Fibroblast of lung (primary cell): ENCODE data around the gene SPRYD4. TPM values are rescaled to one million over a fixed set of nuclear protein-coding genes. Genes with fewer than 3 reads are reported as not detected.
A peak's percentile ranks its signal among the peaks of the same experiment; 100 is the strongest.

Experiments used
- DNase-seq, 2 donors: peaks; one replicate each; pipeline versions ENCODE4 v3.0.0 to v3.0.0-alpha.2; 2010; ENCODE audit warnings: low read depth in 2 of 2
- H2AFZ ChIP-seq: 2 replicates; pipeline ENCODE4 v1.5.1; 2012; ENCODE audit warnings: low read length, control low read depth, inconsistent platforms
- H3K27ac ChIP-seq: 2 replicates; pipeline ENCODE4 v1.5.1; 2011; ENCODE audit warnings: low read length, control low read depth; ENCODE audit not compliant: insufficient read depth
- H3K27me3 ChIP-seq: 2 replicates; pipeline ENCODE4 v1.5.1; 2011; ENCODE audit warnings: mild to moderate bottlenecking, low read length; ENCODE audit not compliant: control insufficient read depth, insufficient read depth
- H3K36me3 ChIP-seq: 2 replicates; pipeline ENCODE4 v1.5.1; 2011; ENCODE audit warnings: low read length; ENCODE audit not compliant: control insufficient read depth, insufficient read depth
- H3K4me1 ChIP-seq: 2 replicates; pipeline ENCODE4 v1.5.1; 2011; ENCODE audit warnings: low read length; ENCODE audit not compliant: control insufficient read depth, insufficient read depth; ENCODE audit errors: extremely low read depth
- H3K4me2 ChIP-seq: 2 replicates; pipeline ENCODE4 v1.5.1; 2011; ENCODE audit warnings: low read length, control low read depth; ENCODE audit not compliant: insufficient read depth; ENCODE audit errors: extremely low read depth
- H3K4me3 ChIP-seq, 4 experiments: fragments of 200-600 bp in 1 of 4; sonication (generic) in 1 of 4; replicated peaks in 1 of 4; 2 replicates each; pipeline ENCODE4 v1.5.1; 2011 to 2016; ENCODE audit warnings: low read length in 4 of 4, low read depth in 3 of 4, mild to moderate bottlenecking in 3 of 4, control low read depth in 2 of 4, inconsistent platforms in 1 of 4, mixed read lengths in 1 of 4; ENCODE audit not compliant: insufficient read depth in 1 of 4; ENCODE audit errors: control extremely low read depth in 1 of 4
- H3K79me2 ChIP-seq: 2 replicates; pipeline ENCODE4 v1.5.1; 2012; ENCODE audit warnings: mild to moderate bottlenecking, low read length, inconsistent platforms; ENCODE audit not compliant: control insufficient read depth, insufficient read depth
- H3K9ac ChIP-seq: 2 replicates; pipeline ENCODE4 v1.5.1; 2011; ENCODE audit warnings: mild to moderate bottlenecking, low read length, control low read depth; ENCODE audit not compliant: insufficient read depth
- H3K9me3 ChIP-seq: 2 replicates; pipeline ENCODE4 v1.5.1; 2012; ENCODE audit warnings: low read depth, low read length; ENCODE audit not compliant: control insufficient read depth, insufficient read depth
- H4K20me1 ChIP-seq: 2 replicates; pipeline ENCODE4 v1.5.1; 2011; ENCODE audit warnings: low read length; ENCODE audit not compliant: control insufficient read depth, insufficient read depth; ENCODE audit errors: extremely low read depth
- EZH2 ChIP-seq: IDR thresholded peaks from 2 replicates; pipeline ENCODE4 v1.5.1; 2012; ENCODE audit warnings: low read length, control low read depth, mild to moderate bottlenecking; ENCODE audit errors: missing control alignments
- polyA plus RNA-seq, 2 donors: library from polyadenylated mRNA; depleted of rRNA in 1 of 2; stranded (reverse) in 1 of 2; unstranded in 1 of 2; fragments of >200 nt; gene quantifications; 2 replicates each; pipeline ENCODE4 v1.2.1, GENCODE V29; 2011 to 2012; ENCODE audit warnings: missing spikeins in 1 of 2
- total RNA-seq: library from RNA; depleted of rRNA; stranded (reverse); fragments of >200 nt; gene quantifications from 2 replicates; pipeline ENCODE4 v1.2.1, GENCODE V29; 2014
- TF ChIP-seq, protein P1 (sequence below), 2 donors: IDR thresholded peaks in 1 of 2; conservative IDR thresholded peaks in 1 of 2; 1 replicate in 1 of 2; 2 replicates in 1 of 2; pipeline ENCODE4 v1.5.1; 2011 to 2012; ENCODE audit warnings: low read length in 2 of 2, control low read depth in 1 of 2, inconsistent platforms in 1 of 2, low read depth in 1 of 2, mild to moderate bottlenecking in 1 of 2

Gene SPRYD4
- total and polyA plus RNA-seq, 2 donors (not counting 1 experiment from before 2014, with no cell fraction given), result 1.7 to 2.1 TPM

DNA sequence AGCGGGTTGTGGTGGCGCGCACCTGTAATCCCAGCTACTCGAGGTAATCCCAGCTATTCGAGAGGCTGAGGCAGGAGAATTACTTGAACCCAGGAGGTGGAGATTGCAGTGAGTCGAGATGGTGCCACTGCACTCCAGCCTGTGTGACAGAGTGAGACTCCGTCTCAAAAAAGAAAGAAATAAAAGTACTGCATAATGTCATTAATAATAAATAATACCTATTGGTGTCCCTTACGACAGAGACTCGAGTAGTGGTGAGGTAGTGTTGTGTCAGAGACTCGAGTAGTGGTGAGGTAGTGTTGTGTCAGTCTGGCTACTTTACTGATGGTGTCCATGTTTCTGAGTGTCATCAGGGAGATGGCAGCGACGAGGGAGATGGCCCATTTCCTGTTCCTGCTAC, 18.3 kb downstream of the SPRYD4 start:
- H3K9ac ChIP-seq, result no peak overlapping the region
- no peak for DNase-seq

DNA sequence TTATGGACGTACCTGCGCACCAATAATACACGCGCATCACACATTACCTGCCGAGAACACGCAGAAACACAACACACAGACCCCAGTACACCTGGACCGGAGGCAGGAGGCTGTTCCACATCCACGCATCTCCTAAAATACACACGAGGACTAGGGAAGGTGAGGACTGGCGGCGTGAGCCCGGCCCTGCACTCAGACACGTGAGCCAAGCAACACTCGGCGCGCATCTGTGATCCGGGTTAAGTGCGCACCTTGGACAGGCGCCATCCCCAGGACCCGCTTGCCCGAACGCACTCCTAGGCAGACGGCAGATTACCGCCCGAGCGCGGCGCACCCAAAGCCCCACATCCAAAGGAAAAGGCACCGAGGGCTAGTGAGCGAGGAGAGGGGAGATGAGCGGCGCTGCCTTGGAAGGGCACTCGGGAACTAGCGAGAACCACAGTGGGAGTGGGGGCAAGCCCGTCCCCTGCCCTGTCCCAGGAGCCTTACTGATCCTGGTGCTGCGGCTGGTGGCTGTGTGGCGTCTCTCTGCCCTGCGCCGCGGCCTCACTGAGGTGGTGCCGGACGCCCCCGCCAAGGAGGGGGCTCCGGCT, 19.2 kb downstream of the SPRYD4 start:
- DNase-seq, result peak in 1 of 2 donors; percentile 6
- Histone ChIP-seq H3K27ac (no peak overlapping the region), H3K27me3 (peaks cover 41% of the 10 kb centered on the region), H2AFZ (peak overlapping the region; percentile 53), H4K20me1 (no peaks in the 10 kb centered on the region), H3K9me3 (no peaks in the 10 kb centered on the region), H3K36me3 (no peaks in the 10 kb centered on the region), H3K4me2 (peak overlapping the region; percentile 82), H3K9ac (no peak overlapping the region), H3K4me3 (peak overlapping the region; percentile 30 to 56 (median 41)), H3K4me1 (peaks cover 4% of the 10 kb centered on the region), H3K79me2 (no peaks in the 10 kb centered on the region)
- TF ChIP-seq, protein P1, sequence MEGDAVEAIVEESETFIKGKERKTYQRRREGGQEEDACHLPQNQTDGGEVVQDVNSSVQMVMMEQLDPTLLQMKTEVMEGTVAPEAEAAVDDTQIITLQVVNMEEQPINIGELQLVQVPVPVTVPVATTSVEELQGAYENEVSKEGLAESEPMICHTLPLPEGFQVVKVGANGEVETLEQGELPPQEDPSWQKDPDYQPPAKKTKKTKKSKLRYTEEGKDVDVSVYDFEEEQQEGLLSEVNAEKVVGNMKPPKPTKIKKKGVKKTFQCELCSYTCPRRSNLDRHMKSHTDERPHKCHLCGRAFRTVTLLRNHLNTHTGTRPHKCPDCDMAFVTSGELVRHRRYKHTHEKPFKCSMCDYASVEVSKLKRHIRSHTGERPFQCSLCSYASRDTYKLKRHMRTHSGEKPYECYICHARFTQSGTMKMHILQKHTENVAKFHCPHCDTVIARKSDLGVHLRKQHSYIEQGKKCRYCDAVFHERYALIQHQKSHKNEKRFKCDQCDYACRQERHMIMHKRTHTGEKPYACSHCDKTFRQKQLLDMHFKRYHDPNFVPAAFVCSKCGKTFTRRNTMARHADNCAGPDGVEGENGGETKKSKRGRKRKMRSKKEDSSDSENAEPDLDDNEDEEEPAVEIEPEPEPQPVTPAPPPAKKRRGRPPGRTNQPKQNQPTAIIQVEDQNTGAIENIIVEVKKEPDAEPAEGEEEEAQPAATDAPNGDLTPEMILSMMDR (conservative IDR thresholded peaks at IDR 0.05 in 1 of 2, IDR thresholded peaks at IDR 0.05 in 1 of 2; ENCODE audit: low read depth in 1 of 2, low read length in 2 of 2), result no peak
- peak; percentile 74 for TF ChIP-seq EZH2

More for the DNA sequence above, 18.3 kb downstream of the SPRYD4 start:
- Histone ChIP-seq H3K36me3 (no peaks in the 10 kb centered on the region), H3K4me2 (no peak overlapping the region), H3K27me3 (peaks cover 41% of the 10 kb centered on the region), H3K27ac (no peak overlapping the region), H3K79me2 (no peaks in the 10 kb centered on the region), H3K9me3 (no peaks in the 10 kb centered on the region), H3K4me3 (no peak overlapping the region), H4K20me1 (no peaks in the 10 kb centered on the region), H2AFZ (no peak overlapping the region), H3K4me1 (peaks cover 4% of the 10 kb centered on the region)
- TF ChIP-seq, protein P1 (conservative IDR thresholded peaks at IDR 0.05 in 1 of 2, IDR thresholded peaks at IDR 0.05 in 1 of 2; ENCODE audit: low read depth in 1 of 2, low read length in 2 of 2), result no peak
- no peak for TF ChIP-seq EZH2

DNA sequence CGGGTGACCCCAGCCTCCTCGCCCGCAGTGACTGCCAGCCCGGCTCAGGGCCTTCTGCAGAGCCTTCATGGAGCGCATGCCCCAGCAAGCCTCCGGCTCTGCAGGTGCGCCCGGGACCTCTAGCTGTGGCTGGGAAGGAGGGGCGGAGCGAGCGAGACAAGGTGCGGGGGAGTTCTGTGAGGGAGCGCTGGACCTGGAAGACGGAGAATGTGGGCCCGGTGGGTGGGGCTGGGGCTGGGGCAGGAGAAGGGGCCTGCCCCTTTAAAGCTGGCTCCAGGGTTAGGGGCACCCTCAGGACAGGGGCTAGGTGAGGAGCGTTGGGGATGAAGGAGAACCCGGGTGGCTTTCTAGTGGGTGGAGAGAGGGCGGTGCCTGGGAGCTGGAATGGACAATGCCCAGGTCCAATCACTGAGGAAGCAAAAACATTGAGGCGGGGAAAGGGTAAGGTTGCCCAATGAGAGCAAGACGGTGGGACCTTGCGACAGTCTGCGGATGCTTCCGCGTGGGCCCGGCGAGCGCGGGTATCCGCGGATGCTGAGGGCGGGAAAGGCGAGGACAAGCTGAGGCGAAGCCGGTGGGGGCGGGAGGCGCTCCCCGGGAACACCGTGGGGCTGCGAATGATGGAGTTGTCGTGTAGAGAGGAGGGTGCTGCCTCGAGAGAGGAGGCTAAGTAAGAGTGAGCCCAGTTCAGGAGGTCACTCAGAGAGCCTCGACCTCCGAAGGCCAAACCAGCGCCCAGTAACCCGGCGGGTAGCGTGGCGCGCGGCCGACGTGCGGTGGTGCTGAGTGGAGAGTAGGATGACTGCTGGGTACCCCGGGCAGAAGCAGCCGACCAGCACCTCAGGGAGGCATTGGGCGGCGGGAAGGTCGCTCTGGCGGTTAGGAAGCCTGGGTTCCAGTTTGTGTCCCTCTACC, 19.9 kb downstream of the SPRYD4 start, which contains the start of gene GLS2:
Gene GLS2 (minus strand): TSS at position 121 of the 915 bp plus-strand sequence. CDS start 43 bp downstream, at position 78.
- TF ChIP-seq EZH2, result no peak
- TF ChIP-seq, protein P1 (conservative IDR thresholded peaks at IDR 0.05 in 1 of 2, IDR thresholded peaks at IDR 0.05 in 1 of 2; ENCODE audit: low read depth in 1 of 2, low read length in 2 of 2), result no peak
- H3K4me3 ChIP-seq, result peak within 1 kb of the TSS; percentile 30 to 56 (median 41)
- peak; percentile 69 to 73 for DNase-seq
- H3K79me2 ChIP-seq, result no peaks in the 10 kb centered on the region
- H3K27ac ChIP-seq, result no peak within 1 kb of the TSS
- peak within 1 kb of the TSS; percentile 65 for H2AFZ ChIP-seq
- peaks cover 4% of the 10 kb centered on the region for H3K4me1 ChIP-seq
- H4K20me1 ChIP-seq, result no peaks in the 10 kb centered on the region
- H3K9ac ChIP-seq, result no peak within 1 kb of the TSS
- no peaks in the 10 kb centered on the region for H3K9me3 ChIP-seq
- peaks cover 41% of the 10 kb centered on the region for H3K27me3 ChIP-seq
- no peaks in the 10 kb centered on the region for H3K36me3 ChIP-seq
- H3K4me2 ChIP-seq, result peak within 1 kb of the TSS; percentile 82
